Left forelimb (tissue), 1 donor: Measurements from ENCODE around the gene ANKRD34A.
"Not testable (repeated sequence)": the region's sequence is repeated elsewhere in the genome, so short reads cannot be mapped to it uniquely, and the experiment has no call there.

Source experiments
- DNase-seq: peaks from one replicate; pipeline ENCODE4 v3.0.0-alpha.2; 2018; ENCODE audit warnings: low spot score

Gene ANKRD34A

DNA sequence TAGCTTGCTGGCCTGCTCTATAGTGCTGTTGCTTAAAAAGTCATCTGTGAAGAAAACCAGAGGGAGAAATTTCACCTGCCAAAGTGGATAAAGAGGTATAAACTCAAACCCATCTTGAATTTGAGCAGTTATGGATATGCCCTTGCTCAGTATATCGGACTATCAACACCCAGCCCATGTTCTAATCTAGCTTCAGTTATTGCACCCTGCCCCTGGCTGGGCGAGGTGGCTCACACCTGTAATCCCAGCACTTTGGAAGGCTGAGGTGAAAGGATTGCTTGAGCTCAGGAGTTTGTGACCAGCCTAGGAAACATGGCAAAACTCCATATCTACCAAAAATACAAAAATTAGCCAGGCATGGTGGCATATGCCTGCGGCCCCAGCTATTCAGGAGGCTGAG, 19.8 kb downstream of the ANKRD34A start:
- DNase-seq: no peak

DNA sequence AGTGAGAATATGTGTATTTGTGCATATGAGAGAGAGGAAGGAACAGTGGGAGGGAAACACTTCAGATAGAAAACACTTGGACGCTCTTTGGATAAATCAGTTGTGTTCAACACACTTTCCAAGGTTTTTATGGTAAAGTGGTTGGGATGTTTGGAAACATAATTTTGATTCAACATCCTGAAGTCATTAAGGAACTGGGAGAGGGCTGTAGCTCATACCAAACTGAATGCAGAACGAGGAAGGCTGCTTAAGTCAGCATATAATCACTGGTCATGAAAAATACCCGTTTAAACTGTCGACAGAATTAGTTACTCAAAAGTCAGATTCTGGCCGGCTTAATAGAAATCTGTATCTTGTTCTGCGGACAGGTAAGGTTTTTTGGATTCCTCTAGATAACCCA, 21.5 kb downstream of the ANKRD34A start:
- no peak for DNase-seq

DNA sequence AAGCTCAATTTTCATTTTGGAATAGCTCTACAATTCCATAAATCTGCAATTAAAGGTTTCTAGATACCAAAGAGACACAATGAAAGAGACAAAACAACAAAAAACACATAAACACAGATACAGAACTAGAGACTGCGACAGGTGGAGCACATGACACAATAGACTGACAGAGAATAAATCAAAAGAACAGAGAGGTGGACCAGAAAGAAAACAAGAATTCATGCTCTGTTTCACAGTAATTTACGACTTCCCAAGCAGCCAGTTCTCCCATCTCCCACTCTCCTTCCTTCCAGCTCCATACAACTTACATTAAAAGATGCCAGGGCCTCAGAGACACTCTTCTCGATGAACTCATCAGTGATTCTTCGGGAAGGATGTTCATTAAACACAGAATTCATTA, 22.0 kb downstream of the ANKRD34A start:
- DNase-seq: no peak

DNA sequence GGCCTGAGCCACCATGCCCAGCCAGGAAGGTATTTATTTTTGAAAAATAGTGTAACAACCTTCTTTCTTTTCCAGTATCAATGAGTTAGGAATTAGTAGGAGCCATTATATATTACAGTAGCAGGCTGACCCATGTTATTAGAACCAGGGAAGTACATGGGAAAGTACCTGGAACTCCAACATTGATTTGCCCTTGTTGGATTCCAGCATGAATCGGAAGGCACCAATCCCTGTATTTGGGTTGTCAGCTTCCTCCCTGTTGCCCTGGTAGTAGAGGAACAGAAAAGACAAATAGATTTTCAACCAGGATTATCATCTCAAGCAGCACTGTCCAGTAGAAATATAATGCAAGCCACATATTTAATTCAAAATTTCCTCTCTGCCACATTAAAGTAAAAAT, 26.9 kb downstream of the ANKRD34A start:
- DNase-seq: no peak

DNA sequence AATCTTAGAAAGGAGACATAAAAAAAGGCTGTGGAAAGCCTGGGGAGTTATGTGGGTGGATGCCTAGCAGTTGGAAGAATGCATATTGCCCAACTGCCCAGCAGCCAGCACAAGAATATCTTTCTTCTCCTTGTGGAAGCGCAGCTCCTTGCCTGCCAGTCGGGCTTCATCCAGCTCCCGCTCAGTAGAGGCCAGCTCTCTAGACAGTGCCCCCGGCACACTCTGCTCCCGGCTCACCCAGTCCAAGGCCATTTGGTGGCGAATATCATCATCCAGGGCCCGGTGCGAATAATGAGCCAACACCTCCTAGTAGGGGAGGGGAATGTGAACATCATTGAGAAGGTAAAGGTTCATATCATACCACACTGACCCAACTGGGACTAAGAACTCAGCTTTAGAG, 28.1 kb downstream of the ANKRD34A start:
- no peak for DNase-seq

DNA sequence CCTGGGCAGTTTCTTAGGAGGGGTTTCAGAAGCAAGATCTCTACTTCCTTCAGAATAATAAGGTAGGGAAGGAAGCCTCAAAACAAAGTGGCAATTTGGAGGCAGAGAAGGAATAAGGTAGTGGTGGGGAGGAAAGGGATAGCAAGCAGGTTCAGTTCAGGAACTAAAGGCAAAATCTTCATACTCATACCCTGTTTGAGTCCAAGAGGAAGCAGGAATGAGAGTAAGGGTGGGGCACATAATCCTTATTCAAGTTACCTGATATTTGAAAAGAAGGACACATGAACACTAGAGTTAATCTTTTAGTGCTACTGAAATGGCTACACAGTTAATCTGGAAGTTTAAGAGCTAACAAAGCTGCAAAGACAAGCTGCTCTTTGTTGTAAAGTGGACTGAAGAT, 28.7 kb downstream of the ANKRD34A start:
- DNase-seq: no peak

DNA sequence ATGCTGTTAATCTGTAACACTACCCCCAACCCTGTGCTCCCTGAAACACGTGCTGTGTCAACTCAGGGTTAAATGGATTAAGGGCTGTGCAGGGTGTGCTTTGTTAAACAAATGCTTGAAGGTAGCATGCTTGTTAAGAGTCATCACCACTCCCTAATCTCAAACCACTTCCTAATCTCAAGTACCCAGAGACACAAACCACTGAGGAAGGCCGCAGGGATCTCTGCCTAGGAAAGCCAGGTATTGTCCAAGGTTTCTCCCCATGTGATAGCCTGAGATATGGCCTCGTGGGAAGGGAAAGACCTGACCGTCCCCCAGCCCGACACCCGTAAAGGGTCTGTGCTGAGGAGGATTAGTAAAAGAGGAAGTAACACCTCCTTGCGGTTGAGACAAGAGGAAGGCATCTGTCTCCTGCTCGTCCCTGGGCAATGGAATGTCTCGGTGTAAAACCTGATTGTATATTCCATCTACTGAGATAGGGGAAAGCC, 31.8 kb downstream of the ANKRD34A start:
- DNase-seq: not testable (repeated sequence)

DNA sequence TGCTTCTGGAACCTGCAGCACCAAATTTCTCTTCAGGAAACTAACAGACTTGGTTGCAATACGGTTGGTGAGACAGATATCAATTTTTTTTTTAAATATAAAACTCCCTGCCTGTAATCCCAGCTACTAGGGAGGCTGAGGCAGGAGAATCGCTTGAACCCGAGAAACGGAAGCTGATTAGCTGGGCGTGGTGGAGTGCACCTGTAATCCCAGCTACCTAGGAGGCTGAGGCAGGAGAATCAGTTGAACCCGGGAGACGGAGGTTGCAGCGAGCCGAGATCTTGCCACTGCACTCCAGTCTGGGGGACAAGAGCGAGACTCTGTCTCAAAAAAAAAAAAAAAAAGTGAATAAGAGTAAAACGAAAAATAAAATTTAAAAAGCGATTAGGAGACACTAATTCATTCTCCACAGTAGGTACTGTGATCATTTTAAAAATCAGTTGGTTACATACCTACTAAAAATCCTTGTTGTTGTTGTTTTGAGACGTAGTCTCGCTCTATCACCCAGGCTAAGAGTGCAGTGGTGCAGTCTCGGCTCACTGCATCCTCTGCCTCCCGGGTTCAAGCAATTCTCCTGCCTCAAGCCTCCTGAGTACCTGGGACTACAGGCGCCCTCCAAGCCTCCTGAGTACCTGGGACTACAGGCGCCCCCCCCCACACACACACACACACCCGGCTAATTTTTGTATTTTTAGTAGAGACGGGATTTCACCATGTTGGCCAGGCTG, 36.3 kb downstream of the ANKRD34A start:
- no peak for DNase-seq

DNA sequence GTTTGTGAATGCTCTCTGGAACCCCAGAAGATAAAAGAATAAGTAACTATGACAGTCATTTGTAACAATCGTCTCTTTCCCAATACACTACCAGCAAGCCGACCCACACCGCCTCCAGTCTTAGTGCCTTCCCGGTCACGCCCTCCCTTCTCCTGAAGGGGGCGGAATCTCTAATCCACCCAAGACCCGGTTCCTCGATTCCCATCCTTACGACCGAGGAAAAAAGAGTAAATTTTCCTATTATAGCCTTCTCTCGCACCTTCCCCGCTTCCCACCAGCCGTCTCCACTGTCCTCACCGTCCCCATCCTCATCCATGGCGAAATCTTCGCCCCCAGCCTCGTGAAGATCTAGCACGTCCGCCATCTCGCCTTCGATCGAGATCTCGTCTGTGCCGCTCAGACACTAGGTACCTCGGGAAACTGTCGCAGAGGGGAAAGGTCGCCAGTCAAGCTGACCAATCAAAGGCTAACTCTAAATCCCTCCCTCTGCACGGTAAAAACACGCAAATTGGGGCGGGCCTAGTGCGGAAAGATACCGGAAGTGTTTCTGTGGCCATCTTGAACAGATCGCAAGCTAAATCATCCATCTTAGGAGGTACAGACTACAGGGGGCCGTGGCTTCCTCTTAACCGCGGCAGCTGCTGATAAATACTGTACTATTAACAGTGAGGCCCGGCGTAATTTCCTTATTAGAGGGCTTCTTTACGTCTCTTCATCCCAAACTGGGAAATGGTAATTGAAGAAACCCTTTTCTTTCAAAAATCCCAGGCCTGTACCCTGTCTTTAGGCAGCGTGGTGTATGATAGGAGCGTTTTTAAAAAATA, 37.1 kb downstream of the ANKRD34A start, which contains the start of gene RBM8A:
Gene RBM8A (minus strand): TSS at position 422 of the 824 bp plus-strand sequence. CDS start 58 bp downstream, at position 364.
- peak; percentile 95 for DNase-seq

DNA sequence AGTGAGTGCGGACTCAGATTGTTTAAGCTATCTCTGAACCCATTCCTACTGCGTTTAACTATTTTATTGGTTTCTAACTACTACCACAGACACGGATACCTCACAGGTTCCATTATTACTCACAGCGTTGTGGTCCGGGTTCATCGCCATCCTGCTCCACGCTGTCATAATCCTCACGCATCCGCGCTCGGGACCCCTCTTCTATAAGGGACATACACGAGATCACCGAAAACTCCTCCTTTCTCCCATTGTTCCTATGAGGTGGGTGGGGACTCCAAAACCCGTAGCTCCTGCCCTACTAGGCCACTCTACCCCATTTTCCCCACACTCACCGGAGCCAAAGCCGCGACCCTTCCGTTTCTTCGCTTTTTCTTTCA, 37.7 kb downstream of the ANKRD34A start:
- no peak for DNase-seq

DNA sequence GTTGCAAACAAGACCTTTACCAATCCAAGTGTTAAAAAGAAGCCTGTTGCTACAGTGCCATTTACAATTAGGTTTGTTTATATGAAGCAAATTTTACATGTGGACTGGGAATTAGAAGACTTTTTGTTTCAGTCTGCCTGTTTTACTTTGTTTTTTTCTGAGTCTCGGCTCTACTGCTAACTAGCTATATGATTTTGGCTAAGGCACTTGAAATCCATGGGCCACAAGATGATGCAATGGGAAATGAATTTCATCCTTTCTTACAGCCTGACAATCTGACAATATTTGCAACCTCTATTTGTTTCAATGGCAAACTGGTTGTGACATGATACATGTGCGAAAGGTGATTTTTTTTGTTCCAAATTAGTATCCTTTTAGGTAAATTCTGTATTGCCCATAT, 42.1 kb downstream of the ANKRD34A start:
- DNase-seq: no peak

DNA sequence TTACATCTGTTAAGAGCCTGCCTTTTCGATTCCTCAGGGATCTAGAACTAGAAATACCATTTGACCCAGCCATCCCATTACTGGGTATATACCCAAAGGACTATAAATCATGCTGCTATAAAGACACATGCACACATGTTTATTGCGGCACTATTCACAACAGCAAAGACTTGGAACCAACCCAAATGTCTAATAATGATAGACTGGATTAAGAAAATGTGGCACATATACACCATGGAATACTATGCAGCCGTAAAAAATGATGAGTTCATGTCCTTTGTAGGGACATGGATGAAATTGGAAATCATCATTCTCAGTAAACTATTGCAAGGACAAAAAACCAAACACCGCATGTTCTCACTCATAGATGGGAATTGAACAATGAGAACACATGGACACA, 44.1 kb downstream of the ANKRD34A start:
- DNase-seq: not testable (repeated sequence)

DNA sequence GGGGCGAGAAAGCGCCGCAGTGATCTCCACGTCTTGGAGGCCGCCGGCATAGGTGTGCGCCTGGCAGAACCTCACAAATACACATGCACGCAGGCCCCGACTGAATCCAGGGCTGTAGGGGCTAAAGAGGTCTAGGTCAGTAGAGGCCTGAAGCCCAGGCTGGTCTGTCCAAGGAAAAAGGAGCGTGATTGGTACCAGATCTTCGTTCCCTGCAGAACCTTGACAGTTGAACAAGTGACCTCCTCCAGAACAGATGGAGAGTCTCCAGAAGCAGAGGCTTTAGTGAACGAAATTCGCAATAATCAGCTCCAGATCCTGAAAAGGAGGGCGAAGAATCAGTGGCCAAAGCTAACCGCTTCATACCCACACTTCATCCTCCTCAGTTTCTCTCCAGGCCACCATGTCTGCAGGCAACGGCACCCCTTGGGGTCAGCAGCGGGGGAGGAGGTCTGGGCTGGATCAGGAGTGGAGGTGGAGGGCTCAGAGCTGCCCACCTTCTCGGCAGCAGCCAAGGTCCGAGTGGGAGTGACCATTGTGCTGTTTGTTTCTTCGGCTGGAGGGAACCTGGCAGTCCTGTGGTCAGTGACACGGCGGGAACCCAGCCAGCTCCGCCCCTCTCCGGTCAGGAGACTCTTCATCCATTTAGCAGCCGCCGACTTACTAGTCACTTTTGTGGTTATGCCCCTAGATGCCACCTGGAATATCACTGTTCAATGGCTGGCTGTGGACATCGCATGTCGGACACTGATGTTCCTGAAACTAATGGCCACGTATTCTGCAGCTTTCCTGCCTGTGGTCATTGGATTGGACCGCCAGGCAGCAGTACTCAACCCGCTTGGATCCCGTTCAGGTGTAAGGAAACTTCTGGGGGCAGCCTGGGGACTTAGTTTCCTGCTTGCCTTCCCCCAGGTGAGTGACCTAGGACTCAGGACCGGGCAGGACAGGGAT, 45.1 kb downstream of the ANKRD34A start:
- no peak for DNase-seq

DNA sequence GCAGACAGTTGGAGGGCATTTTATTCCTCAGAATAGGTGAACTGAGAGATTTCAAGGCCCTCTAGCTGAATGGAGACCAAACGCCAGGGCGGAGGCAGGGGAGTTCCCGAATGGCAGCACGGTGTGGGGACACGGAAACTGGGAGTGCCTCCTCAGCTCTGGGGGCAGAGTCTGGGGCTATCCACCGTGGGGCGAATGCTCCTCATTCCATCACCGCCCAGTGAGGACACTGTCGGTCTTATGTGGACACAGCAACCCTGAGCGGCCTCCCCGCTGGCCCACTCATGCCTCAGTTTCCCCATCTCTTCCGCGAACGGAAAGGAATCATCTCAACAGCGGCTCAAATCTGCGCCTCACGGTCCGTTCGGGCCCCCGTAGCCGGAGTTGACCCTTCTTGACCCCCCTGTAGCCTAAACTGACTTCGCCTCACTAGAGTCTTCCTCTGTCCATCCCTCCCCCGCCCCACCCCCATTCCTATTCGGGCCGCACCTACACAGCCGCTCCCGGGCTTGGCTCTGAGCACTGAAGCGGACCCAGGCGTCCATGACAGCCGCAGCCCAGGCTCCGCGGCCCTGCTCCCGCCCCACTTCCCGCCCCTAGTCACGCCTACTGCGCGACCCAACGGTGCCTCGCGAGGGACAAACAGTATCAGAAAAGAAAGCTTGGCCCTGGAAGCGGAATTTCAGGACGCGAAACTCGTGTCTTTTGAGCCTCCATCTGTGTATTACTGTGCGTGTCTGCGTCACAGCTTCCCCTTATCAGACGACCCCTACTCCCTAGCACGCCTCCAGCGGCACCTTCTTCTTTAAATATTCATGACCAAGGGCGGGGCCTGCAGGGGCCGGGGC, 46.0 kb downstream of the ANKRD34A start, which contains the start of gene PEX11B:
Gene PEX11B (minus strand): TSS at position 574 of the 848 bp plus-strand sequence. CDS start 29 bp downstream, at position 545.
- DNase-seq: peak; percentile 93

DNA sequence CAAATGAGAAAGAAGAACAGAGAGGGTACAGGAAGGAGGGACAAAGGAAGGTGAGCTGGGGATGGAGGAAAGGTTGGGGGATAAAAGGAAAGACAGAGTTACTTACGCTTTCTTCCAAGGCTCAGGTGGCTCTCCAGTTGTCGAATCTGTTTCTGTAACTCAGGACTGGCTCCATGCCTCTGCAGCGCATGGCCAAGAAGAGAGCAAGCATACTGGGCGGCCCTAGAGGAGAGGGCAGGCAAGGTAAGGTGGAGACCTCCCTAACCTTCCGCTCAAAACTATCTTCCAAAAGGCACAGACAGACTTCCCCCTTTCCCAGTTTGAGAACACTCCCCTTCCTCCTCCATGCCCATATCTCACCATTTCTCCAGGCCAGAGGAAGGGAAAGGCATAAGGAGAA, 46.8 kb downstream of the ANKRD34A start:
- no peak for DNase-seq

DNA sequence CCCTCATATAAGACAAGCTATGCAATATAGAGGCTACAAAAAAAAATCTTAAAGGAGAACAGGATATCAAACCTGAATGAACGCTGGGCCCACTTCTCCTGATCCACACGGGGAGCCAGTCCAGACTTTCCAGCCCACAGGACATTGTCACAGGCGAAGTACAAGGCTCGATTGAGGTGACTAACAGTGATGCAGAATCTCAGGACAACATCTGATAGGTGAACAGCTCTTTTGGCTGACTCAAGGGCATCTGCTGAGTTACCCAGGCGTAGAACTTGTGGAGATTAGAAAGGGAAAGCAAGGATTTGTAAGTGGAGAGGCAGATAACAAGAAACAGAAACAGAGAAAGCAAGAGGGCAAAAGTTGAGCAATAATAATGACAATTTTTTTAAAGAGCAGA, 47.6 kb downstream of the ANKRD34A start:
- DNase-seq: no peak

DNA sequence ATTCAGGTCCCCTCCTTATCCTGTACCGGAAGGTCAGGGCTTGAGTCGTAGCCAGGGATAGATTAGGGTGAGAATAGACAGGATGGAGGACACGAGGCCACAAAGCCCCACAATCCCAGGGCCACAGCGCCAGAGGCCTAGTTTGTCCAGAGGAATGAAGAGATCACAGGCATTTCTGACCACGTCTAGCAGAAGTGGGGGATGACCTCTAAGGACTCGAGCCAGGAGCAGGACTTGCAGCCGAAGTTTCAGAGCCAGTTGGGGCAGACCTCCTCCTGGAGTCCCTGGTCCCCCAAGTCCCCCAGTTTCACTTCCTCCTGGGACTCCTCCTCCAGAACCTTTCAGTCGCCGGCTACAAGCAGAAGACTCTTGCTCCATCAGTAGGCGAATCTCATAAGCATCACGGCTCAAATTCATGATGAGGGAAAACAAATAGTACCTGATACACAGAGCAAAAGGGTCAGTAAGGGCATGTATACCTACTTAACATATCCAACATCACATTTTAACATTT, 52.2 kb downstream of the ANKRD34A start:
- DNase-seq: no peak
